Ovary (tissue), 9 donors: Measurements from ENCODE around the gene GKN2. TPM values are rescaled to one million over a fixed set of nuclear protein-coding genes. Genes with fewer than 3 reads are reported as not detected.

ENCODE experiments used
- DNase-seq, 5 donors: peaks; one replicate each; pipeline ENCODE4 v3.0.0-alpha.2; 2019 to 2020
- H3K27ac ChIP-seq, 2 donors: fragments of 200-600 bp; one replicate each; pipeline versions ENCODE4 v1.5.1 to v1.8.0; 2019 to 2022
- H3K27me3 ChIP-seq: fragments of 200-600 bp; one replicate; pipeline ENCODE4 v1.8.0; 2022
- H3K36me3 ChIP-seq: fragments of 200-600 bp; sonication (generic); one replicate; pipeline ENCODE4 v1.5.1; 2019
- H3K4me1 ChIP-seq: one replicate; pipeline ENCODE4 v1.8.1; 2013; ENCODE audit warnings: mild to moderate bottlenecking, moderate library complexity; ENCODE audit not compliant: insufficient read depth
- H3K4me3 ChIP-seq: fragments of 200-600 bp; sonication (generic); one replicate; pipeline ENCODE4 v1.5.1; 2017
- H3K9me3 ChIP-seq, 2 donors: fragments of 200-600 bp in 1 of 2; sonication (generic) in 1 of 2; one replicate each; pipeline versions ENCODE4 v1.5.1 to v1.8.1; 2013 to 2019; ENCODE audit warnings: mild to moderate bottlenecking in 1 of 2, moderate library complexity in 1 of 2
- EP300 ChIP-seq: sonication (generic); formaldehyde crosslinking; IDR thresholded peaks from one replicate; pipeline ENCODE4 v1.6.1; 2017; ENCODE audit warnings: antibody characterized with exemption
- POLR2A ChIP-seq: fragments of 450-650 bp; IDR thresholded peaks from one replicate; pipeline ENCODE4 v1.6.1; 2017; ENCODE audit warnings: antibody characterized with exemption, mild to moderate bottlenecking, moderate library complexity
- WGBS, 3 donors: extraction: QIAGEN DNeasy Blood & Tissue Kit in 1 of 3; methylation state at CpG; one replicate each; pipeline versions ENCODE4 v1.1.5 to v1.1.7; 2013 to 2017; 5-methylcytosine and 5-hydroxymethylcytosine counted together
- intact Hi-C, 4 donors: fragments of 100-400 bp; cut with DNase I; formaldehyde crosslinking; loops; one replicate each; pipeline versions ENCODE4 v1.11.0 to v1.15.1; 2022 to 2023
- polyA plus RNA-seq, 2 donors: library from polyadenylated mRNA; stranded (reverse); fragments of 200-250 nt in 1 of 2; fragments of 350-450 nt in 1 of 2; fragmentation: Illumina TruSeq in 1 of 2; extraction: RNeasy Lipid Tissue Mini Kit (QIAGEN cat#74804) in 1 of 2; gene quantifications; one replicate each; pipeline ENCODE4 v1.2.3, GENCODE V29; 2013 to 2014
- total RNA-seq, 7 donors: library from RNA; depleted of rRNA in 2 of 7; stranded (reverse); fragments of >200 nt in 2 of 7; fragmentation: NEBNext Ultra II Directional in 3 of 7; extraction: Animal tissue kit (Norgen Biotek cat#: 25700) in 3 of 7; gene quantifications; one replicate each; pipeline versions ENCODE4 v1.1.0 to v1.2.4, GENCODE V29; 2016 to 2023
- TF ChIP-seq, protein P1 (sequence below), 3 donors: fragments of 450-650 bp in 2 of 3; fragments of 200-600 bp in 1 of 3; IDR thresholded peaks; one replicate each; pipeline versions ENCODE4 v1.5.1 to v1.8.0; 2016 to 2022; ENCODE audit warnings: antibody characterized with exemption in 3 of 3, mild to moderate bottlenecking in 1 of 3
- donor health status: DM: no; HTN: no; CAD: no; lungs with moderate emphysema.
- donor health status: DM: no; HTN: no; CAD: no.
- donor health status: Bipolar disorder and iron deficiency.
- donor health status: DM: yes; HTN: yes; CAD: no.
- donor health status: DM: no; HTN: no; CAD: no.
- donor health status: DM: yes; HTN: yes; CAD: no.

GKN2 gene
- total and polyA plus RNA-seq, 9 donors: 0.77 TPM; not detected in 8

DNA sequence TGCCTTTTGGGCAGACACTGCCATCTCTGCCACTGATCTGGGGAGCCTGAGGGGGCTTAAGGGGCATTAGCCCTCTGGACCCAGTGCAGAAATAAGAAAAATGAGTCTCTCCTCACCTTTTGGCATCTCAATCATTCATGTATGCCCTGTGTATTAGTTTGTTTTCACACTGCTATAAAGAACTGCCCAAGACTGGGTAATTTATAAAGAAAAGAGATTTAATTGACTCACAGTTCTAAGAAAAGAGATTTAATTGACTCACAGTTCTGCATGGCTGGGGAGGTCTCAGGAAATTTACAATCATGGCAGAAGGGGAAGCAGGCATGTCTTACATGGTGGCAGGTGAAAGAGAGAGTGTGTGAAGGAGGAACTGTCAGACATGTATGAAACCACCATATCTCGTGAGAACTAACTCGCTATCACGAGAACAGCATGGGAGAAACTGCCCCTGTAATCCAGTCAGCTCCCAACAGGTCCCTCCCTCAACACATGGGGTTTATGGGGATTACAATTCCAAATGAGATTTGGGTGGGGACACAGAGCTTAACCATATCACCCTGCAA, 21.5 kb downstream of the GKN2 start:
- DNase-seq: no peak
- Histone ChIP-seq H3K27me3 (no peaks in the 10 kb centered on the region), H3K36me3 (no peaks in the 10 kb centered on the region), H3K27ac (no peak overlapping the region), H3K4me1 (no peaks in the 10 kb centered on the region), H3K9me3 (no peaks in the 10 kb centered on the region), H3K4me3 (no peak overlapping the region)
- intact Hi-C loops: no loop called here
- no peak for TF ChIP-seq POLR2A
- TF ChIP-seq, protein P1, sequence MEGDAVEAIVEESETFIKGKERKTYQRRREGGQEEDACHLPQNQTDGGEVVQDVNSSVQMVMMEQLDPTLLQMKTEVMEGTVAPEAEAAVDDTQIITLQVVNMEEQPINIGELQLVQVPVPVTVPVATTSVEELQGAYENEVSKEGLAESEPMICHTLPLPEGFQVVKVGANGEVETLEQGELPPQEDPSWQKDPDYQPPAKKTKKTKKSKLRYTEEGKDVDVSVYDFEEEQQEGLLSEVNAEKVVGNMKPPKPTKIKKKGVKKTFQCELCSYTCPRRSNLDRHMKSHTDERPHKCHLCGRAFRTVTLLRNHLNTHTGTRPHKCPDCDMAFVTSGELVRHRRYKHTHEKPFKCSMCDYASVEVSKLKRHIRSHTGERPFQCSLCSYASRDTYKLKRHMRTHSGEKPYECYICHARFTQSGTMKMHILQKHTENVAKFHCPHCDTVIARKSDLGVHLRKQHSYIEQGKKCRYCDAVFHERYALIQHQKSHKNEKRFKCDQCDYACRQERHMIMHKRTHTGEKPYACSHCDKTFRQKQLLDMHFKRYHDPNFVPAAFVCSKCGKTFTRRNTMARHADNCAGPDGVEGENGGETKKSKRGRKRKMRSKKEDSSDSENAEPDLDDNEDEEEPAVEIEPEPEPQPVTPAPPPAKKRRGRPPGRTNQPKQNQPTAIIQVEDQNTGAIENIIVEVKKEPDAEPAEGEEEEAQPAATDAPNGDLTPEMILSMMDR (IDR thresholded peaks at IDR 0.05): no peak
- no peak for TF ChIP-seq EP300
- WGBS, 3 donors: 82 to 90% (median 85%) methylated on average over 3 of the region's 3 CpGs

DNA sequence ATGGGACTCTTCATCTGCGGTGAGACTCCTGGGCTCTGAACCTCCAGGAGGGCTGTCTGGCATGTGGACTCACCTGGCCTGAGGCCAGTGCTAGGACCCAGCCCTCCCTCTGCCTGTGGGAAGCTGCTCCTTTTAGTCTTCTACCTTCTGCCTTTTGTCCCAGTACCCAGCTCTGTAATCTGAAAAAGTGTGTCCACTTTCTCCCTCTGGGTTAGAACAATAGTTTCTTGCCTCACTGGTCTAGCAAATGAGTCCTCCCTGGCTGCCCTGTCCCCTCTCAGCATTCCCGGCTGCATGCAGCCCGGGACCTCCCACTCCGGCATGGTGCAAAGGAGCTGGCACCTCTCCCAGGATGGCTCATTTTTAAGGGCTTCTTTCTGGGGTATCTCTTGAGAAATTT, 25.9 kb downstream of the GKN2 start:
- H3K27ac ChIP-seq: no peak overlapping the region
- no peaks in the 10 kb centered on the region for H3K36me3 ChIP-seq
- WGBS, 3 donors: 29 to 35% (median 34%) methylated on average over 4 of the region's 4 CpGs
- H3K27me3 ChIP-seq: no peaks in the 10 kb centered on the region
- intact Hi-C loops: loop anchor here in 3 of 4 donors (5.0 to 10.0 kb wide), 3 partner anchors 222 to 464 kb away; partner anchors contain the start of genes APLF (in 2 of the 3) and FBXO48 (in 2 of the 3)
- H3K9me3 ChIP-seq: no peaks in the 10 kb centered on the region
- no peak for DNase-seq
- TF ChIP-seq, protein P1 (IDR thresholded peaks at IDR 0.05): no peak
- no peak for TF ChIP-seq POLR2A
- no peak for TF ChIP-seq EP300
- H3K4me1 ChIP-seq: no peaks in the 10 kb centered on the region
- no peak overlapping the region for H3K4me3 ChIP-seq

DNA sequence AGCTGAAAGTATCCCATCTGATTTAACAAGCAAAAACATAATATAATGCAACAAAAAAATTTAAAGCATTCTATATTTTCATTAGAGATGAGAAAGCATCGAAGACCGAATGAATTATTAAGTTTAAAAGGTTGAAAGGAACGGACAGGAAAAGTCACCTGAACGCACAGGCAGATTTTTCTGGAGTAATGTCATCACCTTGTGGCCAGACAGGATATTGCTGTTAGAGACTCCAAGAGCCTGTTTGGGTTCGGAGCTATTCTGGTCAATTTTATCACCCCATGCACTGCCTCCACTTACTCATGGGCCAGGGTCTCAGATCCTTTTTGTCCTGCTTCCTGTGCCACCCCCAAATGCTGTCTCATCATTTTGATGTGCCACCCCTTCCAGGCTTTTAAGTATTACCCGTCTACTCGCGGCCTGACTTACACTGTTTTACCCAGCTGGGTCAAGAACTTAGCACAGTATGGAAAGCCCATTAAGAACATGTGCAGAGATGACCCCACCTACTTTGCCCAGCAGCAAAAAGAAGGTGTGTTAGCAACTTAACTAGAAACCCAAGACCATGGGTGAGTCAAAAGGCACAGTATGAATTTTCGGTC, 27.3 kb downstream of the GKN2 start:
- Histone ChIP-seq H3K36me3 (no peaks in the 10 kb centered on the region), H3K27ac (no peak overlapping the region), H3K4me3 (no peak overlapping the region), H3K27me3 (no peaks in the 10 kb centered on the region), H3K9me3 (no peaks in the 10 kb centered on the region), H3K4me1 (no peaks in the 10 kb centered on the region)
- no peak for TF ChIP-seq POLR2A
- TF ChIP-seq EP300: no peak
- TF ChIP-seq, protein P1 (IDR thresholded peaks at IDR 0.05): peak; percentile 71 to 87 (median 80)
- intact Hi-C loops: loop anchor here in 3 of 4 donors (5.0 to 10.0 kb wide), 3 partner anchors 221 to 463 kb away; partner anchors contain the start of genes APLF (in 2 of the 3) and FBXO48 (in 2 of the 3)
- 40 to 43% (median 40%) methylated on average over 9 of the region's 9 CpGs for WGBS, 3 donors
- DNase-seq: peak in 2 of 5 donors; percentile 16 to 42

DNA sequence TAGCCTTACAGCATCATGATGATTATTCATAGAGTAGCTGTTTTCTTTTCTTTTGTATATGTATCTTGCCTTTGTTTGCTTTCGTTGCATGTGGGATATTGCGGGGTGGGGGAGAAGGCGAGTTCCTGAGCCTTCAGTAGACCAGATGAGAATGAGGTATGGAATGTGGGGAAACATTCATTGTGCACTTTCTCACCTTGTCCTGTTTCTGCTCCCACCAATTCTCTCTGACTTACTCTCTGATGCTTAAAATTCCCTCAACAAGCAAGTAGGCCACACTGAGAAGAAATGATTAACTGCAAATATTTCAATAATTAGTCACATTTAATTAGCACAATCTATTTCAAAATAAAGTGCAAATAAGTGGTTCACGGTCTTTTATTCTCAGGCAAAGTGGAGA, 31.0 kb downstream of the GKN2 start:
- H3K4me1 ChIP-seq: no peaks in the 10 kb centered on the region
- no peaks in the 10 kb centered on the region for H3K36me3 ChIP-seq
- no peak for DNase-seq
- no peak overlapping the region for H3K27ac ChIP-seq
- no peaks in the 10 kb centered on the region for H3K27me3 ChIP-seq
- H3K9me3 ChIP-seq: no peaks in the 10 kb centered on the region
- intact Hi-C loops: loop anchor here in 3 of 4 donors (5.0 to 10.0 kb wide), 3 partner anchors 214 to 457 kb away; partner anchors contain the start of genes APLF (in 2 of the 3) and FBXO48 (in 2 of the 3)
- no peak overlapping the region for H3K4me3 ChIP-seq
- TF ChIP-seq, protein P1 (IDR thresholded peaks at IDR 0.05): no peak
- TF ChIP-seq POLR2A: no peak
- TF ChIP-seq EP300: no peak
- WGBS, 3 donors: 75 to 83% (median 83%) methylated on average over 4 of the region's 4 CpGs
